GM19025 (cell line): ENCODE measurements around the gene KIF17.

Experiments
- ATAC-seq: cut with Tn5 transposase; IDR thresholded peaks from one replicate; pipeline ENCODE4 v1.9.1; 2021; ENCODE audit warnings: mild to moderate bottlenecking, low read depth, moderate library complexity; ENCODE audit not compliant: unreplicated experiment

Gene KIF17

GRCh38 chr1:20717452-20718342 lies at the start of gene KIF17:
Gene KIF17 (minus strand): TSS chr1:20718007. CDS start chr1:20717706, 301 bp downstream.
- no peak for ATAC-seq

GRCh38 chr1:20767271-20767670 lies 49.5 kb upstream of the KIF17 start:
- ATAC-seq: no peak

GRCh38 chr1:20763417-20763816 lies 45.6 kb upstream of the KIF17 start:
- ATAC-seq: no peak

- no peak for ATAC-seq
Observed at GRCh38 chr1:20760322-20760721, 42.5 kb upstream of the KIF17 start.

GRCh38 chr1:20753589-20753988 lies 35.8 kb upstream of the KIF17 start:
- ATAC-seq: no peak

- ATAC-seq: no peak
Observed at GRCh38 chr1:20751462-20751990, 33.7 kb upstream of the KIF17 start.

GRCh38 chr1:20742671-20743070 lies 24.9 kb upstream of the KIF17 start:
- no peak for ATAC-seq

- no peak for ATAC-seq
Observed at GRCh38 chr1:20740781-20741180, 23.0 kb upstream of the KIF17 start.

GRCh38 chr1:20739225-20739624 lies 21.4 kb upstream of the KIF17 start:
- ATAC-seq: no peak

GRCh38 chr1:20735581-20736111 lies 17.8 kb upstream of the KIF17 start:
- ATAC-seq: no peak

GRCh38 chr1:20733360-20733975 lies 15.7 kb upstream of the KIF17 start:
- no peak for ATAC-seq

GRCh38 chr1:20732588-20733359 lies 15.0 kb upstream of the KIF17 start, which contains the start of gene SH2D5:
Gene SH2D5 (minus strand): TSS chr1:20732703. CDS start chr1:20728044, 4,659 bp downstream.
- peak; percentile 49 for ATAC-seq

GRCh38 chr1:20732071-20732587 lies 14.3 kb upstream of the KIF17 start:
- peak; percentile 62 for ATAC-seq

GRCh38 chr1:20731057-20731991 lies 13.5 kb upstream of the KIF17 start:
- ATAC-seq: peak; percentile 16

GRCh38 chr1:20730690-20731056 lies 12.9 kb upstream of the KIF17 start:
- no peak for ATAC-seq

GRCh38 chr1:20729990-20730689 lies 12.3 kb upstream of the KIF17 start:
- no peak for ATAC-seq

- no peak for ATAC-seq
Observed at GRCh38 chr1:20729155-20729931, 11.5 kb upstream of the KIF17 start.
